Stimulated activated CD8-positive, alpha-beta memory T cell treated with anti-CD3 and anti-CD28 coated beads, Interleukin-12 subunit alpha, Interleukin-12 subunit beta, amount 100 ng/mL, for 1 hour (primary cell): ENCODE results near the gene ASB18.

Experiments used
- DNase-seq: peaks from one replicate; pipeline ENCODE4 v3.0.0-alpha.2; 2020; ENCODE audit warnings: low read depth

ASB18 gene

DNA sequence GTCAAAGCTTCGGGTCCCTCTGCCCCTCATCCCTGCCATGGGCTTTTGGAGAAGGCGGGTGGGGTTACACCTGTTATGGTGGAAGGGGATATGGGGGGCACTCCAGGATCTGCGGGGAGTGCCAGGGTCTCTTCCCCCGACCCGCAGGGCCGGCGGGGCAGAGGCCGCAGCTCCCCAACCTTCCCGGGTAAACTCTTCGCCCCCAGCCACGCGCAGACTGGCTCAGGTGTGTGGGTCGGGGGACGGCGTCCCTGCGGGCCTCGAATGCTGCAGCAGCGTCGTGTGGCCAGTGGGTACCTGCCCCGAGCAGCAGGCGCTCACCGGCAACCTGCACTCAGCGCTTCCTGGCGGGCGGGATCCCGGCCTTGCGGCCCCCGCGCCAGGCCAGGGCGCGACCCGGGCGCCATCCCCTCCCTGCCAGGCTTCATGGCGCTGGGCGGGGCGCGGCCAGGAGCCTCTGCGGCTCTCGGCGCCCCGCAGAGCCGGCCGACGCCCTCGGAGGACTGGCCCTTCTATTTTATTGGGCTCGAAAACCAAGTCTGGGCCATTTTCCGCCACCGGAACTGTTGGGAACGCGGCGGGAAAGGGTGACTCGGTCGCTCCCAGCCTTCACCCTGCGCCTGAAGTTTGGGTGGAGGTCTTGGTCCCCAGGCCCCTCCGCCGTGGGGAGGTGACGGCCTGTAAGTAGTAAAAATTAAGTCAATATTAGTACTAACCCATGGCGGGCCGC is 100.6 kb downstream of the ASB18 start:
- DNase-seq, result no peak

DNA sequence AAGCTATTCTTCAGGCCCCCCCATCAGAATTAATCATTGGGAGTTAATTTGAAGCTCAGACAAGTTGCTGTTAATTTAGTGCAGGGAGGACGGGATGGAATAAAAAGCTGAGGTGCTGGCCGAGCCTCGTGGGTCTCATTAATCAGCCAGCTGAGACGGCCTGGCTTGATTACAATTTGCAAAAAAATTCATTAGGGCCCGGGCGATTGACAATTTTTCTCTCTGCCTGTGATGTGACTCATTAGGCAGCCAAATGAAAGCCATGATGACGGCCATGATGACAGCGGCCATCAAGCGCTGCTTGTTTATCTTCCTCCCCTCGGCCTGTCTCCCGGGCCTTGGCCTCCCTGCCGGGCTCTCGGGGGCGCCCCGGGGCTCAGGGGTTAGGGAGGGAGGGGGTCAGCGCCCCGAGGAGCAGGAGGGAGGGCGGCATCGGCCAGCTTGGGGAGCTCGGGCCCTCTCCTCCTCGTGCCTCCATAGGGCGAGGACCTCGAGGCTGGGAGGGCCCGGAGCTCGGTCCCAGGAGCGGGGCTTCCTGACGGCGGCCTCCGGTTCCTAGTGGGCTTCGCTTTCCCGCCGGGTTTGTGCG is 101.2 kb downstream of the ASB18 start:
- no peak for DNase-seq

DNA sequence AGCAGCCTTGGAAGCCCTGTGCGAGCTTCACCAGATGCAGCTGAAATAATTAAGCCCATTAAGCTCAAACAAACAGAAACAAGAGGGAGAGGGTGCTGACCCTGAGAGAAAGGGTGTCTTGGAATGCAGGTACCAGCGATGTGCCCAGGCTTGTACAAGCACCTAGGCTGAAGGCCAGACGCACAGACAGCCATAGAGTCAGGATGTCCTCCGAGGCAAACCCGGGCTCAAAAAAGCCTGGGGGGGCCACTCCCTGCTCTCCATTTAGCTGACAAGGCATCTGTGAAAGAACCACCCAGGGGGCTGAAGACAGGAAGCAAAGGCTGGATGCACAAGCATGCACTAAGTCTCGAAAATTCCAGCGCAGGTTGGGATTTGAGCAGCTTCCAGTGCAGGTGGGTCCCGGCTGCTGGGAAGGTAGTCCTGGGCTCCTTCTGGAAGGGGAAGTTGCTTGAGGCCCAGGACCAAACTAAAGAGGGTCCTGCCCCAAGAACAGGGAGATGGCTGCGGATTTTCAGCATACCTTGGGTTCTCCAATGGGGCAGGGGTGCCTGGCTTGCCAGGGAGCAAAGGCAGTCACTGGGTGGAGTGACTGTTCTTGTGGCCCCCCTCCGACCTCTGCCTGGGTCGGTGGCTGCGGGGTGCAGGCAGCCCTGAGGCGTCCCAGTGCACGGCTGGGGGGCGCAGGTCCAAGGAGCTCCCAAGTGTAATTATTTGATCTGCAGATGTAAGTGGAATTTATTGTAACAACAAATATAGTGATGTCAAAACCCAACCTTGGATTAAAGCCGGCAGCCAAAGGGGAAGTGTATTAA is 102.0 kb downstream of the ASB18 start:
- no peak for DNase-seq

GRCh38 chr2:236161531-236161930 is 102.7 kb downstream of the ASB18 start:
- no peak for DNase-seq

- DNase-seq, result no peak
These were observed 103.1 kb downstream of the ASB18 start for GRCh38 chr2:236161082-236161462.

DNA sequence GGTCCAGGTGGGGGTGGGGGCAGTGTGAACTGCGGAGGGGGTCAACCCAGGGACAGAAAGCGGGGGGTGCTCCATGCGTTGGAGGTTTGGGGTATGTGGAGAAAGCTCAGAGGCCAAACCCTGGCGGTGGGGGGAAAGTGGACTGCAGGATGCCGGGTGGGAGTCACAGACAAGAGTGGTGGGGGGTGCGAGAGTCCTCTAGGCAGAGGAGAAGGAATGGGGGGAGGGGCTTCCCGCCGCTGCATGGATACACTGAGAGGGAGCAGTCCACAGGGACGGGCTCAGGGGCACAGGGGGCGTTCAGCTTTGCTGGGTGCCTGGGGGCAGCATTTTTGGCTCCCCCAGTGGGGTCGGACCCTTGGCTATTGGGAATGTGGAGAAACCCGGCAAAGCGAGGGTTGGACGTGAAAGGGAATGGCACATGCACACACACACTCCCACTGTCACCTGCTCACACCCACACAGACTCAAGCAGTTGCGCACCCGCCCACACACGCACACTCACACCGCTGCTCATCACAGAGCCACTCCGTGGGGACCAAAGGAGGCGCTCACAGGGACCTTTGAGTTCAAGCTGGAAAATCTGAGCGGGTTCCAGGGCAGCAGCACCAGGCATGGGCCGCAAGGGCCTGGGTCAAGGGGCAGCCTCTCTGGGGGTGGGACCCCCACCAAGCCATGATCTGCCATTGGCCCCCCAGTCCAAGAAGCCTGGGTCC is 103.7 kb downstream of the ASB18 start:
- DNase-seq, result no peak

- no peak for DNase-seq
These were observed 104.4 kb downstream of the ASB18 start for GRCh38 chr2:236159778-236160170.

DNA sequence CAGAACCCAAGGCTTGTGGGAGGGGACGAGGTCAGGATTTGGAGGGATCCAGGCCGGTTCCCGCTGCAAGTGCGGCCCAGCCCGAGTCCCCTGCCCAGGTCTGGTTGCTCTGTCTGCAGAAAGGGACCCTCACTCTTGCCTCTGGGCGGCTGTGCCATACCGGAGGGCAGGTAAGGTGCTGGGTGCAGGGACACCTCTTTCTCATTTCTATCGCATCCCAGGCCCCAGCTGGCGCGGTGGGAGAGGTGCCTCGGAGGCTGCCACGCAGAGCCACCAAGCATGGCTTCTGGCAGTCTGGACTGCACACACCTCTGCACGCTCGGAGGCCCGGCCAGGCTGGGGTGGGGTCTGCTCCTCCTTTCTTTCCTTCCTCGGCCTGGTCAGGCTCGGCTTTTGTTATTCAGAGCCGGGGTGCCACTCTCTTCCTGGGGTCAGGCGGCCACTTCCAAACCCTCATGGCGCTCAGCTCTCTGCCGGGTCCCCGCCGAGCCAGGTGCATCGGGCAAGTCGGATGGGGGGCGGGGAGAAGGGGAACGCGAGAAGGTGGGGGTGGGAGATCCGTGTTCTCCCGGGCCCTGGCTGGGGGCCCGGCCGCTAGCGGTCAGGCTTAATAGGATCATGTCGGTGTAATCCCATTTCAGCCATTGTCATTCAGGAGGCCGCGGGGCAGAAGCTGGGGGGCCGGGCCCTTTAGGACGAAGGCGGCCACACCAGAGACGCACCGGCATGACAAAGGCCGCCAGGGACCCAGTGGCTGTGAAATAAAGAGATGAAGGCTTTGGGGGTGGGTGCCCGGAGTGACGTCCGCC is 105.0 kb downstream of the ASB18 start:
- no peak for DNase-seq

- no peak for DNase-seq
These were observed 106.2 kb downstream of the ASB18 start for GRCh38 chr2:236157815-236158498.

DNA sequence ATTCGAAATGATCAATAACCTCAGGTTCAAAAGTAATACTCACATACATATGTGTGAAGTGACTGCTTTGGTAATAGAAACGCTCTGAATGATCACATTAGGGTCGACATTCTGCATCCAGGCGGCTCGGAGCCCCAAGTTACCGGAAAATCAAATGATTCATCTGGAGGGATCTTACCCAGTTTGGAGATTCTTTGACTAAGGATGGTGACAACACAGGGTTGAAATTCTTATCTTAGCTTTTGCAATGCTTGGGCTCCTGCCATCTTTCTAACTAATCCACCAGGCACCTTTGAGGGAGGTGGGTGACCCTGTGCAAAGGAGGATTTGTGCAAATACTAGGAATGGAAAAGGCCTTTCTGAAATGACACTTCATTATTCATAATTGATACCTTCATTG is 106.8 kb downstream of the ASB18 start:
- DNase-seq, result no peak

GRCh38 chr2:236156860-236157194 is 107.4 kb downstream of the ASB18 start:
- no peak for DNase-seq

- no peak for DNase-seq
These were observed 107.9 kb downstream of the ASB18 start for GRCh38 chr2:236156095-236156859.

DNA sequence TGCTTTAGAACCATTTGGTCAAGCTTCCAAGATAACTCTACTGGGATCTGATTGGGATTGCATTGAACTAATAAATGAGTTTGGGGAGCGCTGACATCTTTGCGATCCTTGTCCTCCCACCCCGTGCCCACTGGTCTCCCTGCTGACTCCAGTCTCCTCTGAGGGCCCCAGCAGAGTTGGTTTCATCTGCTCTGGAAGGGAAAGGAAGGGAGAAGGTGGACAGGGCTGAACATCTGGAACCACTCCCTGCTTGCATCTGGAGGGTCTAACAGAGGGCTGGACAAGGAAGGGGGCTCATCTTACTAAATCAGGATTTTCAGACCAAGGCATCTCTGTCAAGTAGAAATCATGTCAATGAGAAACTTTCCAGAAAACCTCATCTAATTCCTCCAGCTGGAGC is 108.8 kb downstream of the ASB18 start:
- DNase-seq, result no peak

GRCh38 chr2:236146436-236146835 is 117.8 kb downstream of the ASB18 start:
- DNase-seq, result no peak

DNA sequence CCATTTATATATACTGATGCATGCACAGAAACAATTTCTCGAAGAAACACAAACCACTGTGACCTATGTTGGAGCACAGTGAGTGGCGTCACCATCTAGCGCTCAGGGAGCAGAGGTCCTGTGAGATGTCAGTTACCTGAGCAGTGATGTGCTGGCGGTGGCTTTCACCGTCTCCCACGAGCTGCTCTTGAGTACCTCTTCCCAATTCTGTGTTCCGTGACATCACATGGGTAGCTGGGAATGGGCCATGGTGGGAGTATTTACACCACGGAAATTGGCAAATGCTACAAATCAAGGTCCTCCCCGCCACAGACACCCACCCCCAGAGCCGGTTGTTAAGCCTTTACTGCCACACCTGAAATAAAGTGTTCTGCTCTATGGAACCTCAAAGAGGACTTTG is 120.4 kb downstream of the ASB18 start:
- DNase-seq, result no peak
